SK-N-SH (cell line): Measurements from ENCODE around the gene STXBP6.

Experiments
- EP300 ChIP-seq, 2 experiments: IDR thresholded peaks; 2 replicates each; pipeline versions ENCODE4 v1.4.0 to v1.6.1; 2012; ENCODE audit warnings: borderline replicate concordance in 1 of 2, low read depth in 1 of 2, low read length in 1 of 2
- TF ChIP-seq, protein P1 (sequence below): fragments of 200-600 bp; sonication (generic); IDR thresholded peaks from 2 replicates; pipeline ENCODE4 v1.6.1; 2017; ENCODE audit warnings: antibody characterized with exemption, mild to moderate bottlenecking, moderate library complexity

DNA sequence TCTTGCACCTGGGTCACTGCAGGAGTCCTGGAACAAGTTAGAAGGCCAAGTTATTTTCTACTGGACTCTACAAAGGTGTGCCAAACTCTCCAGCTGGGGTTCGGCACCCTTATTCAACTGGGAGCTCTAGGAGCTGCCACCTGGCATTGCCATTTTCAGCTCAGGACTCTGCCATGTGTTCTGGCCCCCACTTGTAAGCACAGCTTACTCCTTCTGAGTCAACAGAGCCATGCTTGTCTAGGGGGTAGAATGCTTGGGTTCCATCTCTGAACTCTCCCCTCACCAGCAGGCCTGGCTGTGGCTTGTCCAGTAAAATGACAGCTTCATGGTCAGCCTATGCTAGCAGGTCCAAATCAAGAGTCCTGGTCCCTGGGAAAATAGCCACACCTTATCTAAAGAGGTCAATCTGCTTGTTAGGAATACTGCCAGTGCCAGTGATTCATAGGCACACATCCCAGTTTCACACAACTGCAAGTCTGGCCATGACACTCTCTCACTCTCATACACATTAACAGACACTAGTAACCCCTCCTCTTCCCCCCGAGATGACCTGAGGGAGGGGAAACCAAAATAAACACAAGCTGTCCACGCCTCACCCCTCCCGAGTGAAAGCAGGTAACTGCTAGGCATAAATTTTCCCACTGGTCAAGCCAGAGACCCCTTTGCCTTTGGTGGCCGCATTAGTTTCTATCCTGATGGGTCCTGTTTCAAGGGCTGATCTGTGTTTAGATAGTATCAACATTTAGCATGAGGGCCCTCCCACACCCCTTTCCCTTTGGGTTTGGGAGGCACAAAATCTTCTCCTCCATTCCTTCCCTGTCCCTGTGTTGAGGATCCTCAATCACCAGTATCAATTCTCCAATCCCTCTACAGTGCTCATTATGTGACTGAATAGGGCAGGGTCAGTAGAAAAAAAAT is 233.7 kb downstream of the STXBP6 start:
- no peak for TF ChIP-seq EP300 (IDR thresholded peaks at IDR 0.05; ENCODE audit: borderline replicate concordance in 1 of 2, low read depth in 1 of 2, low read length in 1 of 2)
- TF ChIP-seq, protein P1, sequence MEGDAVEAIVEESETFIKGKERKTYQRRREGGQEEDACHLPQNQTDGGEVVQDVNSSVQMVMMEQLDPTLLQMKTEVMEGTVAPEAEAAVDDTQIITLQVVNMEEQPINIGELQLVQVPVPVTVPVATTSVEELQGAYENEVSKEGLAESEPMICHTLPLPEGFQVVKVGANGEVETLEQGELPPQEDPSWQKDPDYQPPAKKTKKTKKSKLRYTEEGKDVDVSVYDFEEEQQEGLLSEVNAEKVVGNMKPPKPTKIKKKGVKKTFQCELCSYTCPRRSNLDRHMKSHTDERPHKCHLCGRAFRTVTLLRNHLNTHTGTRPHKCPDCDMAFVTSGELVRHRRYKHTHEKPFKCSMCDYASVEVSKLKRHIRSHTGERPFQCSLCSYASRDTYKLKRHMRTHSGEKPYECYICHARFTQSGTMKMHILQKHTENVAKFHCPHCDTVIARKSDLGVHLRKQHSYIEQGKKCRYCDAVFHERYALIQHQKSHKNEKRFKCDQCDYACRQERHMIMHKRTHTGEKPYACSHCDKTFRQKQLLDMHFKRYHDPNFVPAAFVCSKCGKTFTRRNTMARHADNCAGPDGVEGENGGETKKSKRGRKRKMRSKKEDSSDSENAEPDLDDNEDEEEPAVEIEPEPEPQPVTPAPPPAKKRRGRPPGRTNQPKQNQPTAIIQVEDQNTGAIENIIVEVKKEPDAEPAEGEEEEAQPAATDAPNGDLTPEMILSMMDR: no peak
